HEK293 (cell line): Measurements from ENCODE around the gene CALHM1.

Experiments
- CTCF ChIP-seq: fragments of 450-650 bp; formaldehyde crosslinking; IDR thresholded peaks from 2 replicates; pipeline ENCODE4 v1.5.1; 2016; ENCODE audit warnings: missing biosample characterization, missing genetic modification characterization
- KLF16 ChIP-seq: fragments of 450-650 bp; formaldehyde crosslinking; IDR thresholded peaks from 2 replicates; pipeline ENCODE4 v1.5.1; 2017; ENCODE audit warnings: missing biosample characterization, missing genetic modification characterization
- ZBTB1 ChIP-seq: fragments of 450-650 bp; formaldehyde crosslinking; IDR thresholded peaks from 2 replicates; pipeline ENCODE4 v1.5.1; 2016; ENCODE audit warnings: missing biosample characterization, missing genetic modification characterization
- ZNF426 ChIP-seq: fragments of 450-650 bp; formaldehyde crosslinking; IDR thresholded peaks from 2 replicates; pipeline ENCODE4 v1.5.1; 2017; ENCODE audit warnings: missing biosample characterization, missing genetic modification characterization, mild to moderate bottlenecking, inconsistent platforms, moderate library complexity
- ZSCAN30 ChIP-seq: fragments of 450-650 bp; IDR thresholded peaks from 2 replicates; pipeline ENCODE4 v1.5.1; 2018; ENCODE audit warnings: missing biosample characterization, mild to moderate bottlenecking, missing genetic modification characterization, moderate library complexity
- TF ChIP-seq, protein P1 (sequence below): fragments of 450-650 bp; formaldehyde crosslinking; IDR thresholded peaks from 2 replicates; pipeline ENCODE4 v1.5.0; 2017; ENCODE audit warnings: missing biosample characterization, missing genetic modification characterization, borderline replicate concordance
- TF ChIP-seq, protein P2 (sequence below): fragments of 450-650 bp; IDR thresholded peaks from 2 replicates; pipeline ENCODE4 v1.5.1; 2018; ENCODE audit warnings: missing biosample characterization, missing genetic modification characterization
- TF ChIP-seq, protein P3 (sequence below): fragments of 450-650 bp; formaldehyde crosslinking; IDR thresholded peaks from 2 replicates; pipeline ENCODE4; 2016; ENCODE audit warnings: missing biosample characterization, missing genetic modification characterization

DNA sequence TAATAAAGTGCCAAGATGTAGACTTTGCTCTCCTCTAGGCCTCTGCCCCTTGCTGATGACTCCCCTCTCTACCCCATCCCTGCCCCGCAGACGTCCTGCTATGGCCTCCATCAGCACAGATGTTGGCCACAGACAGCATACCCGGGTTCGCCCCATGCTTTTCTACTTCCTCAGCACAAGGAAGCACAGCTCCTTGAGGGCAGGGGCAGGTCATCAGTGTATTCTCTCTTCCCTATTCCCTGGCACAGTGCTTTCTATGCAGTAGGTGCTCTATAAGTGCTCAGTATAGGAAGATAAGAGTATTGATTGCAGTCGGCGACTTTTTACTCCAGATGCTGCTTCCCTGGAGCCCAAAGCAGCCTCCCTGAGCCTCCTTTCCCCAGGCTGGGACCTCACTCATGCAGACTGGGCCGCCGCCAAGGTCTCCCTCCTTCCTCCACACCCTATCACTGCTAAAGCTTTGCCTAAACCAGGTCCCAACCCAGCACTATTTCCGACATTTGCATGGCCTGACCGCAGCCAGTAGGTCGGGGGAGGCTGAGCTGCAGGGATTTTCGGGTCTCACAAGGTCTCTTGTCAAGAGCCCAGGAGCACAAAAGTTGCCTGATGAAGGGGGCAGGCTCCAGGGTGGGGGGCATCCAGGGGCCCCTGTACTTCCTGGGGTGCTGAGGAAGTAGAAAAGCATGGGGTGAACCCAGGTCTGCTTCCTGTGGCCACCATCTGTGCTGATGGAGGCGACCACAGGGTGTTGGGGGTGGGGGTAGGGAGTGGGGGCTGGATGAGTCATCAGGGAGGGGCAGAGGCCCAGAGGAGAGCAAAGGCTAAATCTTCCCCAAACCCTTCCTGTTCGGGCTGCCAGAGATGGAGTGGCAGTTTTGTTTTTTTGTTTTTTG lies 12.3 kb upstream of the CALHM1 start:
- TF ChIP-seq ZBTB1 (tag by site-specific recombination) (no peak), CTCF (tag by site-specific recombination) (no peak), ZNF426 (tag by site-specific recombination) (no peak), ZSCAN30 (tag by site-specific recombination) (no peak), KLF16 (no peak)
- TF ChIP-seq, protein P1, sequence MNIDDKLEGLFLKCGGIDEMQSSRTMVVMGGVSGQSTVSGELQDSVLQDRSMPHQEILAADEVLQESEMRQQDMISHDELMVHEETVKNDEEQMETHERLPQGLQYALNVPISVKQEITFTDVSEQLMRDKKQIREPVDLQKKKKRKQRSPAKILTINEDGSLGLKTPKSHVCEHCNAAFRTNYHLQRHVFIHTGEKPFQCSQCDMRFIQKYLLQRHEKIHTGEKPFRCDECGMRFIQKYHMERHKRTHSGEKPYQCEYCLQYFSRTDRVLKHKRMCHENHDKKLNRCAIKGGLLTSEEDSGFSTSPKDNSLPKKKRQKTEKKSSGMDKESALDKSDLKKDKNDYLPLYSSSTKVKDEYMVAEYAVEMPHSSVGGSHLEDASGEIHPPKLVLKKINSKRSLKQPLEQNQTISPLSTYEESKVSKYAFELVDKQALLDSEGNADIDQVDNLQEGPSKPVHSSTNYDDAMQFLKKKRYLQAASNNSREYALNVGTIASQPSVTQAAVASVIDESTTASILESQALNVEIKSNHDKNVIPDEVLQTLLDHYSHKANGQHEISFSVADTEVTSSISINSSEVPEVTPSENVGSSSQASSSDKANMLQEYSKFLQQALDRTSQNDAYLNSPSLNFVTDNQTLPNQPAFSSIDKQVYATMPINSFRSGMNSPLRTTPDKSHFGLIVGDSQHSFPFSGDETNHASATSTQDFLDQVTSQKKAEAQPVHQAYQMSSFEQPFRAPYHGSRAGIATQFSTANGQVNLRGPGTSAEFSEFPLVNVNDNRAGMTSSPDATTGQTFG (tag by site-specific recombination), result no peak
- TF ChIP-seq, protein P2, sequence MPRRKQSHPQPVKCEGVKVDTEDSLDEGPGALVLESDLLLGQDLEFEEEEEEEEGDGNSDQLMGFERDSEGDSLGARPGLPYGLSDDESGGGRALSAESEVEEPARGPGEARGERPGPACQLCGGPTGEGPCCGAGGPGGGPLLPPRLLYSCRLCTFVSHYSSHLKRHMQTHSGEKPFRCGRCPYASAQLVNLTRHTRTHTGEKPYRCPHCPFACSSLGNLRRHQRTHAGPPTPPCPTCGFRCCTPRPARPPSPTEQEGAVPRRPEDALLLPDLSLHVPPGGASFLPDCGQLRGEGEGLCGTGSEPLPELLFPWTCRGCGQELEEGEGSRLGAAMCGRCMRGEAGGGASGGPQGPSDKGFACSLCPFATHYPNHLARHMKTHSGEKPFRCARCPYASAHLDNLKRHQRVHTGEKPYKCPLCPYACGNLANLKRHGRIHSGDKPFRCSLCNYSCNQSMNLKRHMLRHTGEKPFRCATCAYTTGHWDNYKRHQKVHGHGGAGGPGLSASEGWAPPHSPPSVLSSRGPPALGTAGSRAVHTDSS (tag by site-specific recombination), result no peak
- TF ChIP-seq, protein P3, sequence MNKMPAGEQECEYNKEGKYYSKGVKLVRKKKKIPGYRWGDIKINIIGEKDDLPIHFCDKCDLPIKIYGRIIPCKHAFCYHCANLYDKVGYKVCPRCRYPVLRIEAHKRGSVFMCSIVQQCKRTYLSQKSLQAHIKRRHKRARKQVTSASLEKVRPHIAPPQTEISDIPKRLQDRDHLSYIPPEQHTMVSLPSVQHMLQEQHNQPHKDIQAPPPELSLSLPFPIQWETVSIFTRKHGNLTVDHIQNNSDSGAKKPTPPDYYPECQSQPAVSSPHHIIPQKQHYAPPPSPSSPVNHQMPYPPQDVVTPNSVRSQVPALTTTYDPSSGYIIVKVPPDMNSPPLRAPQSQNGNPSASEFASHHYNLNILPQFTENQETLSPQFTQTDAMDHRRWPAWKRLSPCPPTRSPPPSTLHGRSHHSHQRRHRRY (tag by site-specific recombination), result no peak
